Uterus (tissue), 4 donors: Measurements from ENCODE around the gene SERF1B. TPM values are rescaled to one million over a fixed set of nuclear protein-coding genes. Genes with fewer than 3 reads are reported as not detected.
"Not testable (repeated sequence)": the region's sequence is repeated elsewhere in the genome, so short reads cannot be mapped to it uniquely, and the experiment has no call there.

ENCODE experiments used
- DNase-seq, 2 donors: peaks; one replicate each; pipeline ENCODE4 v3.0.0-alpha.2; 2019 to 2020
- H3K27ac ChIP-seq, 2 donors: fragments of 200-600 bp; sonication (generic); 1 replicate in 1 of 2; 2 replicates in 1 of 2; pipeline ENCODE4 v1.5.1; 2016 to 2018
- H3K27me3 ChIP-seq, 2 donors: fragments of 200-600 bp; sonication (generic); one replicate each; pipeline ENCODE4 v1.5.1; 2018 to 2019; ENCODE audit warnings: control low read depth in 1 of 2
- H3K36me3 ChIP-seq, 2 donors: fragments of 200-600 bp; sonication (generic); one replicate each; pipeline ENCODE4 v1.5.1; 2019; ENCODE audit warnings: control low read depth in 1 of 2
- H3K4me1 ChIP-seq, 2 donors: fragments of 200-600 bp; sonication (generic); one replicate each; pipeline ENCODE4 v1.5.1; 2018 to 2019; ENCODE audit warnings: control low read depth in 1 of 2
- H3K4me3 ChIP-seq, 2 donors: fragments of 200-600 bp; sonication (generic); 1 replicate in 1 of 2; 2 replicates in 1 of 2; pipeline ENCODE4 v1.5.1; 2018 to 2019; ENCODE audit warnings: mild to moderate bottlenecking in 1 of 2
- H3K9me3 ChIP-seq, 2 donors: fragments of 200-600 bp; sonication (generic); one replicate each; pipeline ENCODE4 v1.5.1; 2019; ENCODE audit warnings: control low read depth in 1 of 2
- intact Hi-C: fragments of 100-400 bp; cut with DNase I; formaldehyde crosslinking; loops from one replicate; pipeline ENCODE4 v1.15.1; 2023; ENCODE audit warnings: low total_unique reads
- total RNA-seq, 4 donors: library from RNA; depleted of rRNA in 3 of 4; stranded (reverse); fragments of >200 nt in 3 of 4; gene quantifications; one replicate each; pipeline versions ENCODE4 v1.1.0 to v1.2.4, GENCODE V29; 2014 to 2023
- donor health status: DM: yes; HTN: yes; CAD: no.

SERF1B gene
- 10 to 100 TPM in 2 of 4 donors, 1 to 10 TPM in 2; 5.3 to 36.2 (median 19.4) TPM for total RNA-seq

DNA sequence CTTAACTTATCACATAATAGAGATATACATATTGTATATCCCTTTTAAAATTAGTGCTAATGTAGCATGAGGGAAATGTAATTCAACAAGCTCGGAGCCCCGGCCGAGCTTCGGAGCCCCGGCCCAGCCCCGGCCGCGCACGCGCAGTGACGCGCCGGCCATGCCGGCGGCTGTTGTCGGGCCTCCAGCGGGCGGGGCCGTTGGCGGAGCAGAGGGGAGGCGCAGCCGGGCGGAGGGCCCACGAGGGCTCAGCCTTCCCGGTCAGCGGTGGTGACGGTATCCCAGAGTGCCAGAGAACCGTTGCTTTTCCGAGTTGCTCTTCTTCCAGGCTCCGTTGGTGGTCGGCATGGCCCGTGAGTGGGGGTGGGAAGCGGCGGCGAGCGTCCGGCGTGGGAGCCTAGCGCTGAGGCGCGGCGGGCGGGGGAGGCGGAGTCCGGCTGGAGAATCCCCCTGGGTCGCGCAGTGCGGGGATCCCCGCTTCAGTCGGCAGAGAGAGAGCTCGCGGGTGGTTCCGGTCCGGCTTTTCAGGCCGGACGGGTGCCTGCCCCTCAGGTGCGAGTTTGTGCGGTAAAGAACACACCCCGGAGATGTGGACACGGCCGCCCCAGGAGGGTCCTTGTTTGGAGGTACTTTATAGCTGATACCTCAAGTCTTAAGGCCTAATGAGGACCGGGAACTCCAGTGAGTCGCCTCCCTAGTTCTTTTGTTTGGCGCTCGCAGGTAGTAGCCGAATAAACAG lies at the start of gene SERF1B:
Gene SERF1B, plus strand, starts transcription at position 146 of the 739 bp plus-strand sequence. Its CDS starts 201 bp downstream, at position 347.
- intact Hi-C loops, H3K4me1 ChIP-seq, H3K27me3 ChIP-seq, H3K36me3 ChIP-seq, DNase-seq, H3K9me3 ChIP-seq, H3K27ac ChIP-seq, H3K4me3 ChIP-seq: not testable (repeated sequence)

DNA sequence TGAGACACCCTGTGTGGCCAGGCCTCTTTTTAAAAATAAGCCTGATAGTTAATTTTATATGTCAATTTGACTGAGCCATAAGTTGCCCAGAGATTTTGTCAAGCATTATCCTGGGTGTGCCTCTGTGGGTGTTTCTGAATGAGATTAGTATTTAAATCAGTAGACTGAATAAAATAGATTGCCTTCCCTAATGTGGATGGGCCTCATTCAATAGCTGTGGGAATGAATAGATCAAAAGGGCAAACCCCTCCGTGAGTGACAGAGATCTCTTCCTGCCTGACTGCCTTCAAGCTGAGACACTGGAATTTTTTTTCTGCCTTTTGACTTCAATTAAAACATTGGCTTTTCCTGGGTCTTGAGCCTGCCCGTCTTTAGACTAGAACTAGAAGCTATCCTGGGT lies 33.3 kb upstream of the SERF1B start:
- H3K27me3 ChIP-seq, DNase-seq, intact Hi-C loops, H3K4me1 ChIP-seq, H3K9me3 ChIP-seq, H3K36me3 ChIP-seq, H3K27ac ChIP-seq, H3K4me3 ChIP-seq: not testable (repeated sequence)

DNA sequence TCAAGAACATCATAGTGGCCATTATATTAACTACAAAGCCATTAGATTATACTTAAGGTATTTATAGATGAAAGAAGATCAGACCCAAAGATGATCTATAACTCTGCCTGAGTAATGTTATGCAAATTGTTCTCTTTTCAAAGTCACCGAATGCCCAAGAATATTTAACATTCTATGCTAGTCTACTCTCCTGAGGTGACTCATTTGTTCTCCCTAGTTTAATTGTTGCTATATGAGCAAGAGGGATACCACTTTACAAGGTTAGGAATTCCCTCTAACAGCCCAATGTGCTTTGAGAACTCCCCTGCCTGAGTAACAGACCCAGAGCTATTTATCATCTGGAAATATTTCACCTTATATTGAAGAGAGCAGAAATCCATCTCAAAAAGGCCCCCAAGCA lies 29.5 kb upstream of the SERF1B start:
- H3K36me3 ChIP-seq, H3K4me3 ChIP-seq, H3K4me1 ChIP-seq, H3K9me3 ChIP-seq, H3K27me3 ChIP-seq, intact Hi-C loops, H3K27ac ChIP-seq, DNase-seq: not testable (repeated sequence)

DNA sequence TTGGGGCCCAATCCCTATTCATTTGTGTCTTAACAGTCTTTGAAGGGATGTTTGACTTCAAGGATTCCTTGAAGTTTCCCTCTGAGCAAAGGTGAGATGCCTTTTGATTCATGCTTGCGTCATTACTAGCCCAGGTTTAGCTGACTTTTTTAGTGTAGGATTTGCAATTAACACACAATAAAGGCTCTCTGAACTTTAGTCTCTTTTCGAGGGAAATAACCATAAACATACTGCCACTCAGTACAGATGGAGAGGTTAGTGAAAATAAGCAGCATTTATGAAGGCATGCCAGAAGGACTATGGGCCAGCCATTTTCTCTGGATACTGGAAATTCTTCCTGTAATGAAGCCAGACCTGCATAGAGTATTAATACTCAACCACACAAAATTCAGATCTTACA lies 4.4 kb upstream of the SERF1B start:
- intact Hi-C loops, H3K4me3 ChIP-seq, H3K36me3 ChIP-seq, DNase-seq, H3K27ac ChIP-seq, H3K9me3 ChIP-seq, H3K27me3 ChIP-seq, H3K4me1 ChIP-seq: not testable (repeated sequence)

DNA sequence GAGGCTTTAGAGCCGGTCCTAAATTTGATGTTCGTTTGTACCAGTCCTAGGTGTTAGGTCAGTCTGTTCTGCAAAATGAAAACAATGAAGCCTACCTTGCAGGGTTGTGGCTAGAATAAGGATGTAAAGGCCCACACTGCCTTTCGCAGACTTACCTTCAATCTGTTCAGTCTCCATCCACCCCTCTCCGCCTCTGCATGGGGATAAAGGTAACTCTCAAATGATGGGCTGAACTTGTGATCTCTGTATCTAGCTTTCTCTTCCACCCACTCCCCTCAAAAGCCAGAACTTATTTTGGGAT lies 744 bp downstream of the SERF1B start:
- intact Hi-C loops, H3K9me3 ChIP-seq, H3K36me3 ChIP-seq, H3K27ac ChIP-seq, H3K4me1 ChIP-seq, DNase-seq, H3K27me3 ChIP-seq, H3K4me3 ChIP-seq: not testable (repeated sequence)

DNA sequence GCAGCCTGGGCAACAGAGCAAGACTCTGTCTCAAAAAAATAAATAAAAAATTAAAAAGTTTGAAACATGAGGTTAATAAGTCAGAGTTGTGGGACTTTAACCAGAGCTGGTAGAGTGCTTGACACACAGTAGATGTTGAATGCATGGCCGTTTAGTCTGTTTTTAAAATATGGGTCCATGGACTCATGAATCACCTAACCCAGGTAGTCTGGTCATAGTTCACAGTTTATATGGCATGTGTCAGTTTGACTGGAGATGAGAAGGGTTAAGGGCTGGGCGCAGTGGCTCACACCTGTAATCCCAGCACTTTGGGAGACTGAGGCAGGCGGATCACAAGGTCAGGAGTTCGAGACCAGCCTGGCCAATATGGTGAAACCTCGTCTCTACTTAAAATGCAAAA lies 6.2 kb downstream of the SERF1B start:
- H3K36me3 ChIP-seq, H3K4me1 ChIP-seq, H3K27ac ChIP-seq, H3K27me3 ChIP-seq, H3K9me3 ChIP-seq, H3K4me3 ChIP-seq, intact Hi-C loops, DNase-seq: not testable (repeated sequence)

DNA sequence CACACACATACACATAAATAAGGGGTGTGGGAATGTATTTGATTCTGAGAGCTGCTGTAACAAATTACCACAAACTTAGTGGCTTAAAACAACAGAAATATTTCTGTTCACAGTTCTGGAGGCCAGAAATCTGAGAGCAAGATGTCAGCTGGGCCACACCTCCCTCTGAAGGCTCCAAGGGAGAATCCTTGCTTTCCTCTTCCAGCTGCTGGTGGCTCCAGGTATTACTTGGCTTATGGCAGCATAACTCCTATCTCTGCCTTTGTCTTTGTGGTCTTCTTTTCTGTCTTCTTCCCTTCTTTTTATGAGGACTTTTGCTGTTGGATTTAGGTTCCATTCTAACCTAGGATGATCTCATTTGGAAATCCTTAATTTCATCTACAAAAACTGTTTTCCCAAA lies 16.4 kb downstream of the SERF1B start:
- H3K4me3 ChIP-seq, H3K9me3 ChIP-seq, H3K27ac ChIP-seq, intact Hi-C loops, DNase-seq, H3K27me3 ChIP-seq, H3K4me1 ChIP-seq, H3K36me3 ChIP-seq: not testable (repeated sequence)

DNA sequence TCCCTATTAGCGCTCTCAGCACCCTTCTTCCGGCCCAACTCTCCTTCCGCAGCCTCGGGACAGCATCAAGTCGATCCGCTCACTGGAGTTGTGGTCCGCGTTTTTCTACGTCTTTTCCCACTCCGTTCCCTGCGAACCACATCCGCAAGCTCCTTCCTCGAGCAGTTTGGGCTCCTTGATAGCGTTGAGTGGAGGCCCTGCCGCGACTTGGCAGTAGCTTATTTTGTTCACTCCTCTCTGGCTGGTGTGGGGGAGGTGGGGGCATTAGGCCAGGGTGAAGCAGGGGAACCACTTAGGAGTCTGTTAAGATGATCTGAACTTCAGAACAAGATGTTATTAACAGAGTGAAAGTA lies 24.7 kb downstream of the SERF1B start:
- H3K27ac ChIP-seq, H3K27me3 ChIP-seq, H3K4me3 ChIP-seq, H3K9me3 ChIP-seq, DNase-seq, intact Hi-C loops, H3K36me3 ChIP-seq, H3K4me1 ChIP-seq: not testable (repeated sequence)

DNA sequence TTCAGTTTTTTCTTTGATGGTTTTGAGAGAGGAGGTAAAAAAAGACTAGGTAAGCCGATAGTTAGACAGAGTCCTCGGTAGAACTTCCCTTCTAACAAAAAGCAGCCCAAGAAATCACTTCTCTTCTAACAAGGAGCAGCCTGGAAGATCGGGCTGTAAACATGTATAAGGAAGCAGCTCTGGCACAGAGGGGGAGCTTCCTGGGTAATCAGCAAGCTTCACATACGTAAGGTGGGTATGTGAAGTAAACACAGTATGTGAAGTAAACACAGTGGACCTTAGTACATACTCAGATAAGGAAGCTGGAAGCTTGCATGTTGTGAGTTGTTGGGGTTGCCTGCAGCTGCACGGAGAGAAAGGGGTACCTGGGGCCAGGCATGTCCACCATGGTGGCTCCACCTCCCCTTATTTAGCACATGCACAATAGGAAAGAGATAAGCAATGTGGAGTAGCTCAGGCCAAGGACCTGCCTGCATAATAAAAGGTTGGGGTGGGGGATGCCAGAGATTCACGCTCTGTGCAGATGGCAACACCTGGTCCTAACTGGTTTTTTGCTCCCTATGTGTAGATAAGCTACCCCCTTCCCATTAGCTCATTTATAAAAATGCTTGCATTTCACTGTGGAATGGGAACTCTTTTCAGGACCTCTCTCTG lies 31.4 kb downstream of the SERF1B start:
- H3K4me3 ChIP-seq, H3K36me3 ChIP-seq, DNase-seq, H3K9me3 ChIP-seq, H3K27ac ChIP-seq, H3K27me3 ChIP-seq, H3K4me1 ChIP-seq, intact Hi-C loops: not testable (repeated sequence)

DNA sequence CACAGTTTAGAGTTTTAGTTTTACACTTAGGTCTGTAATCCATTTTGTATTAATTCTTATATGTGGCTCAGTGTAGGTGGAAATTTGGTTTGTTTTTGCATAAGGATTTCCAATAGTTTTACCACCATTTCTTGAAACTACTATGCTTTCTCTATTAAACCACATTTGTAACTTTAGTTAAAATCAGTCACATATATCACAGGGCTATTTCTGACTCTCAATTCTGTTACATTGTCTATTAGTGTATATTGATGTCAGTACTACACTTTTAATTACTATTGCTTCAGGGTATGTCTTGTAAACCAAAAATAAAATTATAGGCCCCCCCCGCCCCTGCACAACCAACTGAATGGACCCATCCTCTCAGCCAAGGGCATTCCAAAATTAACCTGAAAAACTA lies 32.1 kb downstream of the SERF1B start:
- H3K4me1 ChIP-seq, H3K36me3 ChIP-seq, H3K27ac ChIP-seq, H3K4me3 ChIP-seq, intact Hi-C loops, H3K9me3 ChIP-seq, DNase-seq, H3K27me3 ChIP-seq: not testable (repeated sequence)

DNA sequence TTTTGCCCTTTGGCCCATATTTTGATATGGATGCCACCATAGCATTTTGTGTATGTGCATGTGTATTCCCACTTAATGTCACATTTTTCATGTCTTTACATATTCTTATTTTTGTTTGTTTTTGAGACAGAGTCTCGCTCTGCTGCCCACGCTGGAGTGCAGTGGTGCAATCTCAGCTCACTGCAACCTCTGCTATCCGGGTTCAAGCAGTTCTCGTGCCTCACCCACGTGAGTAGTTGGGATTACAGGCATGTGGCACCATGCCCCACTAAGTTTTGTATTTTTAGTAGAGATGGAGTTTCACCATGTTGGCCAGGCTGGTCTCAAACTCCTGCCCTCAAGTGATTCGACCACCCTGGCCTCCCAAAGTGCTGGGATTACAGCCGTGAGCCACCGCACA lies 52.6 kb downstream of the SERF1B start:
- DNase-seq, H3K4me3 ChIP-seq, H3K36me3 ChIP-seq, H3K27ac ChIP-seq, intact Hi-C loops, H3K4me1 ChIP-seq, H3K9me3 ChIP-seq, H3K27me3 ChIP-seq: not testable (repeated sequence)

DNA sequence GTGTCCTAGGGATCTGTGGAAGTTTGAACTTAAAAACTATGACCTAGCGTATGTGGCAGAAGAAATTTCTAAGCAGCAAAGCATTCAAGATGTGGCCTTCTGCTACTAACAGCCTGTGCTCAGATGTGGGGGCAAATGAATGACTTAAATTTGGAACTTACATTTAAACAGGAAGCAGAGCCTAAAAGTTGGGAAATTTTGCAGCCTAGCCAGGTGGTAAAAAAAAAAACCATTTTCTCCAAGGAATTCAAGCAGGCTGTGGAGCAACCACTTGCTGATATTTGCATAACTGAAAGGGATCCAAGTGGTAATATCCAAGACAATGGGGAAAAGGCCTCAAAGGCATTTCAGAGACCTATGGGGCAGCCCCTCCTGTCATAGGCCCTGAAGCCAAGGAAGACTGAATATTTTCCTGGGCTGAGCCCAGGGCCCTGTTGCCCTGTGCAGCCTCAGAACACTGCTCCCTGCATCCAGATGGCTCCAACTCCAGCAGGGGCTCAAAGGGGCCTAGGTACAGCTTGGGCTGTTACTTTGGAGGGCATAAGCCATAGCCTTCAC lies 63.9 kb downstream of the SERF1B start:
- intact Hi-C loops, H3K27me3 ChIP-seq, H3K27ac ChIP-seq, H3K4me3 ChIP-seq, DNase-seq, H3K36me3 ChIP-seq, H3K9me3 ChIP-seq, H3K4me1 ChIP-seq: not testable (repeated sequence)

DNA sequence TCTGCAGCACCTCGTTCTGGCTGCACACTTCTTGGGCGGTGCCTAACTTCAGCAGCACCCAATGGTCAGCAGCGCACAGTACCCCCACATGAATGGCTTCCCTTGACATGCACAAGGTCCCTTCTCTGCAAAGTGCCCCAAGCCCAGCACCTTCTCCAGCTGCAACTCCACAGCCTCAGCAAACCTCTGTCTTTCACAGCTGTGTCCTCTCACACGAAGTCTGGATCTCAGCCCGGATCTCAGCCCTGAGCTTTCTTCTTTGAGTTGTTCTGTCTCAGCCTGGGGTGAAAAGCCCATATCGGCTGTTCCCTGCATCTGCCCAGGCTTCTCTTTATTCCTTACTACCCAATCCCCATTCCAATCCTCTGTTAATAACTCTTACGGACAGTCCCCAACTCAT lies 66.7 kb downstream of the SERF1B start:
- H3K9me3 ChIP-seq, H3K4me1 ChIP-seq, intact Hi-C loops, H3K4me3 ChIP-seq, DNase-seq, H3K27ac ChIP-seq, H3K36me3 ChIP-seq, H3K27me3 ChIP-seq: not testable (repeated sequence)
